ENCODE results near the gene WNT11. TPM values are rescaled to one million over a fixed set of nuclear protein-coding genes. Genes with fewer than 3 reads are reported as not detected.

The WNT11 gene
- 0.15 TPM in 1 of 2 replicates, not detected in the other for total RNA-seq

GRCh38 chr11:76206327-76207081, at the start of gene WNT11:
Gene WNT11, minus strand, starts transcription at chr11:76206502. Its CDS starts 95 bp downstream, at chr11:76206407.

Other genes starting within 250 kb of the WNT11 start
- 28.4 and 28.6 TPM in 2 replicates for gene THAP12, start 174.6 kb upstream of the WNT11 start, total RNA-seq
- gene GVQW3, start 174.8 kb upstream of the WNT11 start, total RNA-seq = 0.45 and 1.0 TPM in 2 replicates
- 13.3 and 22.3 TPM in 2 replicates for gene EMSY, start 238.5 kb upstream of the WNT11 start, total RNA-seq

Measured in bronchus fibroblast of lung (primary cell).